CD14-positive monocyte (primary cell): ENCODE data around the gene RAB3GAP1. TPM values are rescaled to one million over a fixed set of nuclear protein-coding genes. Genes with fewer than 3 reads are reported as not detected.

Experiments
- DNase-seq, 3 donors: peaks; one replicate each; pipeline ENCODE4 v3.0.0-alpha.2; 2011 to 2022
- H2AFZ ChIP-seq: 2 replicates; pipeline ENCODE4 v1.6.0; 2012; ENCODE audit warnings: mild to moderate bottlenecking, low read depth, low read length, inconsistent platforms; ENCODE audit not compliant: insufficient read depth, poor library complexity, severe bottlenecking
- H3K27ac ChIP-seq, 2 donors: 1 replicate in 1 of 2; 2 replicates in 1 of 2; pipeline ENCODE4 v1.5.1; 2012 to 2013; ENCODE audit warnings: low read length in 2 of 2, control low read depth in 1 of 2, inconsistent platforms in 1 of 2, low read depth in 1 of 2, mild to moderate bottlenecking in 1 of 2
- H3K27me3 ChIP-seq, 2 donors: one replicate each; pipeline versions ENCODE4 v1.6.0 to v1.6.1; 2011 to 2013; ENCODE audit warnings: low read length in 2 of 2; ENCODE audit not compliant: control insufficient read depth in 2 of 2, insufficient read depth in 2 of 2
- H3K36me3 ChIP-seq, 2 donors: replicated peaks in 1 of 2; 1 replicate in 1 of 2; 2 replicates in 1 of 2; pipeline versions ENCODE4 v1.5.1 to v1.6.1; 2012 to 2013; ENCODE audit warnings: low read length in 2 of 2, control low read depth in 1 of 2, inconsistent platforms in 1 of 2, mild to moderate bottlenecking in 1 of 2; ENCODE audit not compliant: insufficient read depth in 2 of 2, control insufficient read depth in 1 of 2
- H3K4me1 ChIP-seq, 2 donors: 1 replicate in 1 of 2; 2 replicates in 1 of 2; pipeline versions ENCODE4 v1.5.1 to v1.6.1; 2012 to 2013; ENCODE audit warnings: low read length in 2 of 2, control low read depth in 1 of 2, inconsistent platforms in 1 of 2, mild to moderate bottlenecking in 1 of 2, moderate library complexity in 1 of 2; ENCODE audit not compliant: insufficient read depth in 2 of 2, control insufficient read depth in 1 of 2
- H3K4me2 ChIP-seq: replicated peaks from 2 replicates; pipeline ENCODE3; 2012; ENCODE audit warnings: low read length, moderate library complexity, mild to moderate bottlenecking; ENCODE audit not compliant: poor library complexity, severe bottlenecking; ENCODE audit errors: extremely low read depth
- H3K4me3 ChIP-seq, 3 experiments: fragments of 200-600 bp in 1 of 3; sonication (generic) in 1 of 3; replicated peaks in 1 of 3; 1 replicate in 2 of 3; 2 replicates in 1 of 3; pipeline ENCODE4 v1.5.1; 2011 to 2013; ENCODE audit warnings: low read length in 3 of 3, mild to moderate bottlenecking in 3 of 3, control low read depth in 2 of 3, low read depth in 2 of 3, inconsistent platforms in 1 of 3, moderate library complexity in 1 of 3
- H3K79me2 ChIP-seq: 2 replicates; pipeline ENCODE4 v1.6.0; 2012; ENCODE audit warnings: mild to moderate bottlenecking, control low read depth, inconsistent platforms, low read length, moderate library complexity; ENCODE audit not compliant: insufficient read depth
- H3K9ac ChIP-seq: 2 replicates; pipeline ENCODE4 v1.6.0; 2017; ENCODE audit warnings: low read length, mild to moderate bottlenecking; ENCODE audit not compliant: insufficient read depth, poor library complexity, severe bottlenecking
- H3K9me3 ChIP-seq, 2 donors: replicated peaks in 1 of 2; 1 replicate in 1 of 2; 2 replicates in 1 of 2; pipeline versions ENCODE4 v1.5.1 to v1.6.1; 2012 to 2013; ENCODE audit warnings: low read length in 2 of 2, control low read depth in 1 of 2; ENCODE audit not compliant: control insufficient read depth in 1 of 2, insufficient read depth in 1 of 2
- H4K20me1 ChIP-seq: 2 replicates; pipeline ENCODE4 v1.6.0; 2012; ENCODE audit warnings: mild to moderate bottlenecking, low read length, control low read depth, moderate library complexity; ENCODE audit not compliant: insufficient read depth
- H3K27ac Mint-ChIP-seq, 7 donors: one replicate each; pipeline ENCODE4 v1.8.0; 2020; ENCODE audit warnings: mild to moderate bottlenecking in 7 of 7, mixed read lengths in 7 of 7, moderate library complexity in 6 of 7, inconsistent platforms in 2 of 7
- H3K27me3 Mint-ChIP-seq, 3 donors: one replicate each; pipeline ENCODE4 v1.8.0; 2021 to 2022; ENCODE audit warnings: low read depth in 3 of 3, mild to moderate bottlenecking in 3 of 3, mixed read lengths in 3 of 3, moderate library complexity in 3 of 3, inconsistent platforms in 1 of 3
- H3K36me3 Mint-ChIP-seq, 2 donors: one replicate each; pipeline ENCODE4 v1.8.0; 2020; ENCODE audit warnings: mixed read lengths in 2 of 2, inconsistent platforms in 1 of 2, mild to moderate bottlenecking in 1 of 2
- H3K4me1 Mint-ChIP-seq: one replicate; pipeline ENCODE4 v1.8.0; 2020; ENCODE audit warnings: mild to moderate bottlenecking, mixed read lengths
- H3K4me3 Mint-ChIP-seq, 2 donors: one replicate each; pipeline ENCODE4 v1.8.0; 2020; ENCODE audit warnings: mild to moderate bottlenecking in 2 of 2, mixed read lengths in 2 of 2, moderate library complexity in 1 of 2
- H3K9me3 Mint-ChIP-seq, 7 donors: one replicate each; pipeline ENCODE4 v1.8.0; 2020 to 2022; ENCODE audit warnings: mixed read lengths in 7 of 7, mild to moderate bottlenecking in 6 of 7, moderate library complexity in 6 of 7, inconsistent platforms in 2 of 7
- WGBS: methylation state at CpG from one replicate; pipeline ENCODE4 v1.1.5; 2013; ENCODE audit warnings: missing lambda C conversion rate; ENCODE audit not compliant: insufficient coverage; 5-methylcytosine and 5-hydroxymethylcytosine counted together
- intact Hi-C, 2 donors: fragments of 100-400 bp; cut with micrococcal nuclease; formaldehyde crosslinking; loops; one replicate each; pipeline versions ENCODE4 v1.15.0 to v1.15.1; 2023
- polyA plus RNA-seq, 3 donors: library from polyadenylated mRNA; depleted of rRNA in 1 of 3; unstranded in 2 of 3; stranded (reverse) in 1 of 3; fragments of 300-500 nt in 2 of 3; fragments of >200 nt in 1 of 3; fragmentation: Illumina TruSeq in 2 of 3; gene quantifications; 1 replicate in 2 of 3; 2 replicates in 1 of 3; pipeline ENCODE4 v1.2.3, GENCODE V29; 2012 to 2021
- TF ChIP-seq, protein P1 (sequence below): fragments of 200-600 bp; IDR thresholded peaks from one replicate; pipeline ENCODE4 v1.8.0; 2022; ENCODE audit warnings: antibody characterized with exemption, mild to moderate bottlenecking

Gene RAB3GAP1
- polyA plus RNA-seq, 3 donors: 8.0 to 17.4 (median 11.3) TPM

DNA sequence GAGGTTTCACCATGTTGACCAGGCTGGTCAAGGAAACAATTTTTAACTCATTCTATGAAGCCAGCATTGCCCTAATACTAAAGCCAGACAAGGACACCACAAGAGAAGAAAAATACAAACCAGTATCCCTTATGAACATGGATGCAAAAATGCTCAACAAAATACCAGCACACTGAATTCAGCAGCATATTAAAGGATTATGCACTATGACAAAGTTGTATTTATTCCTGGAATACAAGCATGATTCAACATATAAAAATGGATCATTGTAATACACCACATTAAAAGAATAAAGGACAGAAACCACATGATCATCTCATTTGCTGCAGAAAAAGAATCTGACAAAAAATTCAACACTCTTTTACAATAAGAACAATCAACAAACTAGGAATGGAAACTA is 138.7 kb downstream of the RAB3GAP1 start:
- TF ChIP-seq, protein P1, sequence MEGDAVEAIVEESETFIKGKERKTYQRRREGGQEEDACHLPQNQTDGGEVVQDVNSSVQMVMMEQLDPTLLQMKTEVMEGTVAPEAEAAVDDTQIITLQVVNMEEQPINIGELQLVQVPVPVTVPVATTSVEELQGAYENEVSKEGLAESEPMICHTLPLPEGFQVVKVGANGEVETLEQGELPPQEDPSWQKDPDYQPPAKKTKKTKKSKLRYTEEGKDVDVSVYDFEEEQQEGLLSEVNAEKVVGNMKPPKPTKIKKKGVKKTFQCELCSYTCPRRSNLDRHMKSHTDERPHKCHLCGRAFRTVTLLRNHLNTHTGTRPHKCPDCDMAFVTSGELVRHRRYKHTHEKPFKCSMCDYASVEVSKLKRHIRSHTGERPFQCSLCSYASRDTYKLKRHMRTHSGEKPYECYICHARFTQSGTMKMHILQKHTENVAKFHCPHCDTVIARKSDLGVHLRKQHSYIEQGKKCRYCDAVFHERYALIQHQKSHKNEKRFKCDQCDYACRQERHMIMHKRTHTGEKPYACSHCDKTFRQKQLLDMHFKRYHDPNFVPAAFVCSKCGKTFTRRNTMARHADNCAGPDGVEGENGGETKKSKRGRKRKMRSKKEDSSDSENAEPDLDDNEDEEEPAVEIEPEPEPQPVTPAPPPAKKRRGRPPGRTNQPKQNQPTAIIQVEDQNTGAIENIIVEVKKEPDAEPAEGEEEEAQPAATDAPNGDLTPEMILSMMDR: no peak
- peaks cover 5% of the 10 kb centered on the region for H3K4me1 Mint-ChIP-seq
- Histone ChIP-seq H3K27ac (no peak overlapping the region), H3K27me3 (no peaks in the 10 kb centered on the region), H3K4me3 (no peak overlapping the region), H3K9ac (no peak overlapping the region), H3K4me1 (no peaks in the 10 kb centered on the region), H3K4me2 (no peak overlapping the region), H2AFZ (no peak overlapping the region), H4K20me1 (no peaks in the 10 kb centered on the region), H3K9me3 (peaks cover 0 to 10% of the 10 kb centered on the region in 2 donors), H3K36me3 (no peaks in the 10 kb centered on the region), H3K79me2 (no peaks in the 10 kb centered on the region)
- peaks cover 12 to 30% (median 25%) of the 10 kb centered on the region in 7 donors for H3K9me3 Mint-ChIP-seq
- no peak overlapping the region for H3K4me3 Mint-ChIP-seq
- intact Hi-C loops: no loop called here
- H3K36me3 Mint-ChIP-seq: peaks cover 2 to 3% of the 10 kb centered on the region in 2 donors
- no peak for DNase-seq
- H3K27me3 Mint-ChIP-seq: peaks cover 0 to 1% (median 0%) of the 10 kb centered on the region in 3 donors
- no peak overlapping the region for H3K27ac Mint-ChIP-seq

DNA sequence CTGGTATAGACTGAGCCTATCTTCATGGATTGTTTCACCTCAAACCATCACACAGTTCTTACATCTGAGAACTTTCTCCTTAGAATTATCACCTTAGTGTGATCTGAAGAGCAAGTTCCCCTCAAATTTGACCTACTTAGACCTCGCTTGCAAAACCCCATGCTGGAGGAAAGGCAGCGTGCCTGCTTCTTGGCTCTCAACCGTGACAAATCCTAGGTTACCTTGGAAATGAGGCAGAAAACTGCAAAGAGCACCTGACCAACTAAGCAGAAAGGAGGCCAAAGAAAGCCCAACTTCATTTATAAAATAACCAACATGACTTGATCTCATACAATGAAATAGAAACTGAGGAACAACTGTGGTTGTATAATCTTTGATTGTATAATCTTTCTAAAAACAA is 146.4 kb downstream of the RAB3GAP1 start:
- intact Hi-C loops: no loop called here

More for the DNA sequence above, 146.4 kb downstream of the RAB3GAP1 start:
- Histone ChIP-seq H3K4me2 (no peak overlapping the region), H2AFZ (no peak overlapping the region), H3K4me1 (no peaks in the 10 kb centered on the region), H4K20me1 (no peaks in the 10 kb centered on the region), H3K9ac (no peak overlapping the region), H3K9me3 (peaks cover 0 to 4% of the 10 kb centered on the region in 2 donors), H3K4me3 (no peak overlapping the region), H3K27me3 (no peaks in the 10 kb centered on the region), H3K79me2 (no peaks in the 10 kb centered on the region), H3K27ac (no peak overlapping the region), H3K36me3 (no peaks in the 10 kb centered on the region)
- H3K27me3 Mint-ChIP-seq: peaks cover 0 to 3% (median 1%) of the 10 kb centered on the region in 3 donors
- H3K27ac Mint-ChIP-seq: no peak overlapping the region
- H3K4me1 Mint-ChIP-seq: peaks cover 5% of the 10 kb centered on the region
- H3K4me3 Mint-ChIP-seq: no peak overlapping the region
- TF ChIP-seq, protein P1: no peak
- peaks cover 0 to 2% of the 10 kb centered on the region in 2 donors for H3K36me3 Mint-ChIP-seq
- H3K9me3 Mint-ChIP-seq: peaks cover 0 to 11% (median 6%) of the 10 kb centered on the region in 7 donors
- 100% methylated on average over 3 of the region's 3 CpGs for WGBS
- no peak for DNase-seq
